Endometrial microvascular endothelial cells (primary cell): Measurements from ENCODE around the gene WDR37. TPM values are rescaled to one million over a fixed set of nuclear protein-coding genes. Genes with fewer than 3 reads are reported as not detected.

Experiments used
- in situ Hi-C: cut with HindIII; loops from 2 replicates; pipeline ENCODE4 v1.10.0; 2017; ENCODE audit warnings: low sequenced_read_pairs, low pct_unique_long_range_greater_than_20kb; ENCODE audit errors: inconsistent ontology term
- total RNA-seq: library from RNA; depleted of rRNA; stranded (reverse); fragments of >200 nt; gene quantifications from one replicate; pipeline ENCODE4 v1.2.3, GENCODE V29; 2015; ENCODE audit errors: inconsistent ontology term

Gene WDR37
- total RNA-seq, 1 donor from 2014 or later = 8.6 TPM

DNA sequence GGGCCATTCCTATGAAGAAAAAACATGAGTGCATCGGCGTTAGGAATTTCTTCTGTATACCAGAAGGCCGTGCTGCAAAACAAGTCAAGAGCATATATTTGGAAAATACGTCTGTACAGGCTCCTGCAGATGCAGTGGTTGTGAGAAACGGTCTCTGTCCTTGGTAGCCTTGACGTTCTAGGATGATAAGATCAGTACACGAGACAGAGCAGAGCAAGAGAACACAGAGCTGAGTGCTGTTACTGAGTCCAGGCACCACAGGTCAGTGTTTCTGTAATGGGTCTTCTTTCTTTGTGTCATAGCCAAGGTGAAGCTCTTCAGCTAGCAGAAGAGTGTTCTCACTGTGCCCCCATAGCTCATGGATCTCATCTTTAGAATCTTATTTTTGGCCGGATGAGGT is 62.8 kb downstream of the WDR37 start:
- in situ Hi-C loops = no loop called here

DNA sequence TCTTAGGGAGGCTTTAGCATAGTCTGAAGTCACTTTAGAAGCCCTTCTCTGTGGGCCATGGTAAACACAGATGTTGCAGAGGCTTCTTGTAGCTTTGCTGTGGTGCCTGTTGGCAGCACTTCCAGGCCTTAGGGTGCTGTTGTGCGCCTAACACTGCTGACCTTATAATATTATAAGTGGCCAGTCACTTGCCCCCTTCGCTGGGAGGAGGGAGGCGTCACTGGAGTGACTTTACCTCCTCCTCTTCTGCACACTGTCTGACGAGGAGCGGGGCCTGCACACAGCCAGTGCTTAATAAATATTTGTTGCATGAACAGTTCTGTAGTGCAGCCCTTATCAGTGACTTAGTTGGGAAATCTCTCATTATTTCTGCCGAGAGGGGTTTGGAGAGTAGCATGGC is 63.3 kb downstream of the WDR37 start:
- in situ Hi-C loops = no loop called here

DNA sequence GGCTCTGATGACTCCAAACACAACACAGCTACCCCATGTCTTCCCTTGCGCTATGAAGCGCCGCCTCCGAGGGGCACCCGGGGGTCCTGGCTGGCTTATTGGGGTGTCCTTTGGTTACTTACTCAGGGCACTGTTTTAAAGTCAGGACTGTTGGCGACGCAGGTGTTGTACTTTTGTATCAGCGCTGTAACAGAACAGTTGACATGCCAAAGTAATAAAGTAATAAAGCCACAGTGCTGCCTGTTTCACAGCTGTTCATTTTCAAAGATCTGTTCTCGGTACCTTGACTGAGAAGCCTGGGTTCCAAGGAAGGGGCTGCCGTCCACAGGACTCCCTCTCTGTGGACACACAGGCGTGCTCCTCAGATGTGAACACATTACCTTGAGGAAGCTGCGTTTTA is 64.1 kb downstream of the WDR37 start:
- in situ Hi-C loops = no loop called here

DNA sequence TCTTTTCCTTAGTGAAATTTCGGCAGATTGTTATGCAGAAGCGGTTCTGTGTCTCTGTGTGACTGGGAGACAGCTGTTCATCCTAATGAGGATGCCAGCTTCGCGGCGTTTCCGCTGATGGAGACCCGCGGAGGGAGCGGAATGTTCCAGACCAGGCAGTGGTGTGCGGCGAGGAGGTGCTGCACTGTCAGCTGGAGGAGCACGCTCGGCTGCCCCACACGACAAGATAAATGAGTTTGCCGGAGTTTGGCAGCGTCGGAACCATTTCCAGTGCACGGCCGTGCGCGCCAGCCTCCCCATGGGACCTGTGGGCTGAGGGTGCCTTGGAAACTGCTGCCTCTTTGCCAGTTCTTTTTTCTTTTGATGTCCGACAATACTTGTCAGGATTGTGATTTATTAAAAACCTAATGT is 64.6 kb downstream of the WDR37 start:
- in situ Hi-C loops = no loop called here

DNA sequence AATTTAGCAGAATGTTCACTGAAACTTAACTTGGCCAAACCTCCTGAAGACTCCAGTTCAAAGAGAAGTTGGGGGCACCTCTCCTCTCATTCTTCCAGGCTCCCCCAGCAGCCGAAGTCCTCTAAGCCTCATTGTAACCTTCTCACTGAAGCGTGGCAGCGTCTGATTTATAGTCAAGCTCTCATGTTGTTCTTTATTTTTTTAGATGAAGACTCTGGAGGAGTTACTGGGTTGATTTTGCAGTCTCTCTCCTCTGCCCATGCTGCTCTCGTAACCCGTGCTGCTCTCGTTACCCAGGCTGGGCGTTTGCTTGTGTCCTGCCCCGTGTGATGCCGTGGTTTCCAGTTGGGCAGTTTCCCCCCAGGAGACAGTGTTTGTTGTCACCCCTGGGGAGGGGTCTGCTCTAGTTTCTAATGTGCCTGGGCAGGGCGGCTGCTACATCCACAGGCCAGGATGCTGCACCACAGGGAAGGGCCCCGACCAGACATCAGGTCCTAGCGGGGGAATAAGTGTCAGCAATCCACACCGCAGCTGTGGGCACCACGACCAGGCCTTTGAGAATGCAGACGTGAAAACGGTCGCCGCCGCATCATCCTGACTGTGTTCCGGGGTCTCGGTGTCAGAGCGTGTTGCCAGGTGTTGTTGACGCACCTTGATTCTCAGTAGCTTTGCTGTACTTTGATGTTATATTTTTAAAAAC is 65.2 kb downstream of the WDR37 start:
- in situ Hi-C loops = no loop called here

DNA sequence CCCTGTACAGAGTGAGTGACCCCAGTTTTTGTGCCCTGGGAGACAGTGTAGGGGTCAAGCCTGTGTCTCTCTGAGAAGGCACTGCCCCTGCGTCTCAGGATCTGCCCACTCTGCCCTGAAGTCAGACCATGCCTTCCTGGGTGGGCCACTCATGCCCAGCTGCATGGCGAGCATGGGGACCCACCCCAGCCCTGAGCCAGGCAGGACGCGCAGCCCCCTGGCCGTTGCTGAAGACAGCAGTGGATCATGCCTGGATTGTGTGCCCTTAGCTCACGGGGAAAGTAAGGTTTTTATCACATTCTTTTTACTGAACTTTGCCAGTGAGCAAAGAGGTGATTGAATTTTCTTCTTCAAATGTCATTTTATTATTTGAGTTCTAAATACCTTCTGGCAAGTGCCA is 66.2 kb downstream of the WDR37 start:
- in situ Hi-C loops = no loop called here

DNA sequence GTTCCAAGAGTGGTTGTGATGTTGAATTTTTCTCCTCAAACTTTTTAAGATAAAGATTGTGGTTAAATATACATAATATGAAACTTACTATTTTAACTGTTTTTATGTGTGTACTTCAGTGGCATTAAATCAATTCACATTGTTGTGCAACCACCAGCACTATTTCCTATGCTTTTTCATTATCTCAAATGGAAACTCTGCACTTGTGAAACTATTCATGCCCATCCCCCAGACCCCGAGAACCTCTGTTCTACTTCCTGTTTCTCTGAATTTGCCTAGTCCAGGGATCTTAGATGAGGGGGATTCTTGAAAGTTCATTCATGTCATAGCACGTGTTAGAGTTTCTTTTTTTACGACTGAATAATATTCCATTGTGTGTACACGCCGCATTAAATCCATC is 67.0 kb downstream of the WDR37 start:
- in situ Hi-C loops = no loop called here

DNA sequence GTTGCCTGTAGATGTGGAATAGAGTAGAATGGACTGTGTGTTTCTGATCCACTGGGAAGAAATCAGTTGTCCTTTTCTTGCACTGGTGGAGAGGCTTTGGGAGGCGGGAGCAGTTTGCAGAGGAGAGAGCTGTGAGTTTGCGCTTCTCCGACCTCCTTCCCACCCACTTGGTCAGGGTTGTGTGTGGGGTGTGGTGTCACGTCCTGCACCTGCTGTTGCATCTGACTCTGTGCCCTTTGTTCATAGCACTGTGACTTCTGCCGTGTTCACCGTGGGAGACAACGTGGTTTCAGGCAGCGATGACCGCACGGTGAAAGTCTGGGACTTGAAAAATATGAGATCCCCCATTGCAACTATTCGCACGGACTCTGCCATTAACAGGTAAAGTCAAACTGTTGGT is 67.8 kb downstream of the WDR37 start:
- in situ Hi-C loops = no loop called here

DNA sequence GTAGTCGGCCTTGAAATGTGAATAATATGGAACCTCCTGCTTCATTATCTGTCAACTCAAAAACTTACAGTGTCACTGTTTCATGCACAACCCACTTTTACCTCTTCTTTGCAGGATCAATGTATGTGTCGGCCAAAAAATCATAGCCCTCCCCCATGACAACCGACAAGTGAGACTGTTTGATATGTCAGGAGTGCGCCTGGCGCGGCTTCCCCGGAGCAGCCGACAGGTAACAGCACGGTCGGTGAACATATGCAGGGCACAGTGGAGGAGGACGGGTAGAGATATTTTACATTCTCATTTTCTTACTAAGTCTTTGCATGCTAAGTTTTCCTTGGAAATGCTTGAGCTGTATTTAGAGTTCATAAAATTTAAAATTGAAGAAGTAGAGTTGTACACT is 68.6 kb downstream of the WDR37 start:
- in situ Hi-C loops = no loop called here

DNA sequence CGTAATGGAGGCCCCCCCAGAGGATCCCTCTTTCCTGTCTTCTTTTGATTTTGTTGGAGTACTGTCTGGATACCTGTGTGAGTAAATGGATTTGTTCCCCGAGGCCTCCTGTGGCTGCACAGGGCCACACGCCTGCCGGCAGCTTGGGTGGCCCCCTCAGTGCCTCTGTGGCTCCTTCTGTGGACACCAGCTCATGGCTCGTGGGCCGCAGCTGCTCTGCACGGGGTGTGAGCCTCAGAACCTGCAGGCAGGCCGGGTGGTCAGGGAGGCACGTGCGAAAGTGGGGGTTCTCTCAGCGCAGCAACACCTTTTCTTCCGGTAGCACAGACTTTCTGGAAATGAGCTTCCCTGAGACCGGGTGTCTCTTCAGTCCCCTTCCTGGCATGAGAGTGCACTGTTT is 70.3 kb downstream of the WDR37 start:
- in situ Hi-C loops = no loop called here

DNA sequence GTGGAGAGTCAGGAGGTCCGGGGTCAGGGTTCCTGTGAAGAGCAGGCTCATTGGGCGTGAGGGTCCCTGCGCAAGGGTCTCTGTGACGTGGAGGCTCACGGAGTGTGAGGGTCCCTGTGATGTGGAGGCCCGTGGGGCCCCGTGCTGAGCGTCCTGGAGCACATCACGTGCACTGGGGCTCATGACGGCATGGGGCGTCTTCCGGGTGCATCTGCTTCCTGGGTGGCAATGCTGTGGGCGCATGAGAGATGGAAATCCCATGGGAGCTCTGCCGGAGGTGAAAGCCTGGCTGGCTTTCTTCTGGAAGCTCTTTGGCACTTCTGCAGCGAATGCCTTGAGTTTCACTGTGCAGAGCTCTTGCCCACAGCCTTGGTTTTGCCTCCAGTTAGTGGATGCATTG is 71.4 kb downstream of the WDR37 start:
- in situ Hi-C loops = no loop called here

DNA sequence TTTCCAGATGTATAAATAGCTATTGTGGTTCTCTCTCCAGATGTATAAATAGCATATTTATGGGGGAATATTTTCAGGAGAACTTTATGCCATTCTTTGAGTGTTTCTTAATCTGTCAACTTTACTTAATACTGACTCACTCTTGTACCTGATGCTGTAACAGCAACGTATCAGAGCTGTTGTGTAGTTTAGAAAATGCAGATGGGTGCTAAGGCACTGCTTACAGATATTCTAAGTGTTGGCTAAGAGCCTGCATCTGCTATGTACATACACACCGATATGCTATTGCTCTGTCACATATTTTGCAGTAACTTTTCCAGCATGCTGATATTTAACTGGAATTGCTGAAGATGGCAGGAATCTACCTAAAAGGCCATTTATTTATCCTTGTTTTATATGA is 71.9 kb downstream of the WDR37 start:
- in situ Hi-C loops = no loop called here

DNA sequence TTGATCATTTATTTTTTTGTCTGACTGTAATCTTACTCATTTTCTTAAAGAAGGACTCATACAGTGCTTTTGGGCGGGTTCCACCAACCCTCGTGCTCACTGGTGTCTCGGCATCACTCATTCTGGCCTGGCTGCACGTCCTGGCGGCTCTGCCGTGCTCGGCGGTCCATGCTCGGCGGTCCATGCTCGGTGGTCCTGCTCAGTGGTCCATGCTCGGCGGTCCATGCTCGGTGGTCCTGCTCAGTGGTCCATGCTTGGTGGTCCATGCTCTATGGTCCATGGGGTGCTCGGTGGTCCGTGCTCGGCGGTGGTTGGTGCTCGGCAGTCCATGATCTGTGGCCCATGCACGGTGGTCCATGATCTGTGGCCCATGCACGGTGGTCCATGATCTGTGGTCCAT is 72.5 kb downstream of the WDR37 start:
- in situ Hi-C loops = no loop called here

DNA sequence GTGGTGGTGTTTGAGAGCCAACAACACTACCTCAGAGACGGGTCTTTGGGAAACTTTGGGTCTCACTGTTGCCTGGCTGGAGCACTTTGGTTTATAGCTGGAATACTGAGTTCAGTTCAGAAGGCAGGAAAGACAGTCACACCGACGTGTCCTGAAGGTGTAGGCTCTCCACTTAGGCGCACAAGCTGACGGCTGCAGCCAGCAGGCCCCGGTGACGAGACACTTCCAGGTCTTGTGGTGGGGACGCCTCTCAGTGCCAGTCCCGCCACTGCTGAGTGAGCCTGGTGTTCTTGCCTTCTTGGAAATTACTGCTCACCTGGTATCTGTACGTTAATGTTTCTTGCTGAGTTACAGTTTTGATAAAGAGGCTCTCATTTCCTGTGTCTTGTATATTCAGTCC is 74.0 kb downstream of the WDR37 start:
- in situ Hi-C loops = no loop called here

DNA sequence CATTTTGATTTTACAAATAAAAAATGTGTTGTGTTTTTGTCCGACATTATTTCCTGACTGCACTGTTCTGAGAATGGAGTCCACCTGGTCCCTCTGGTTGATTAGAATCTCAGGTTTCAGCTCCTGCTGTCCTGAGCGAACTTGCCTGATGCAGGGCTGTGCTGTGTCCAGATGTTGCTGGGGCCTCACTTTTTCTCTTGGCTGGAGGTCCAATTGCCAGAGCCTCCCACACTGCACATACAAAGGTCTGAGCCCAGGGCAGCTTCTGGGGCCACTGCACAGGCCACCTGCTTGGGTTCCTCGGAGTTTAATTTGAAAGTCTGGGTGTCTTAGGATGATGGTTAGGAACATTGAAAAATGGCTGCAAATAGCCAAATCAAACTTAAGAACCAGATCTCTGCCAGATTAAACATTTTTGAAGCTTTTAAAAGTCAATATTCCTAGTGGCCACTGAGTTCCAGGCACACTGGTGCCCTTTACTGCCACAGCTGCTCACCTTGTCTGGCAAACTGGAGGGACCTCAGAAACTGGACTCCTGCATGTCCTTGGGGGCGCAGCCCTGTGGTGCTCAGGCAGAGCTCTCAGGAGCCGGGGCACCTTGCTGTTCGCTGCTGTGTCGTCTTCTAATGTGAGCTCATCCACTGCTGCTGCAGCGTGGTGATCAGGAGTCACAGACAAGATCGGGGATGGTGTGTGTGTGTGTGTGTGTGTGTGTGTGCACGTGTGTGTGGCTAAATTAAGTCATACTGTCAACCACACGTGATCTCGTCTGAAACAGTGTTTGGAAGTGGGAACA is 75.0 kb downstream of the WDR37 start:
- in situ Hi-C loops = no loop called here

DNA sequence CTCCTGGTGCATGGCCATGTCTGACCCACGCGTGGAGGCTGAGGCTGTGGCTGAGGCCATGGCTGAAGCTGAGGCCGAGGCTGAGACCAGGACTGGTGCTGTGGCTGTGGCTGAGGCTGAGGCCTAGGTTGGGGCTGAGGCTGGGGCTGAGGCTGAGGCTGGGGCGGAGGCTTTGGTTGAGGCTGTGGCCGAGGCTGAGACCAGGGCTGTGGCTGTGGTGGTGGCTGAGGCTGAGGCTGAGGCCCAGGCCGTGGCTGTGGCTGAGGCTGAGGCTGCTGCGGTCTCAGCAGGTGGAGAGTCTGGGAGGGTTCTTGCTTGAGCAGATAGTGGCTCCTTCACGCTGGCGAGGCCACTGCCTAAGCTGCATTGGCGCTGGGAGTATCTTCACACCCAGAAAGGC is 76.4 kb downstream of the WDR37 start:
- in situ Hi-C loops = no loop called here

DNA sequence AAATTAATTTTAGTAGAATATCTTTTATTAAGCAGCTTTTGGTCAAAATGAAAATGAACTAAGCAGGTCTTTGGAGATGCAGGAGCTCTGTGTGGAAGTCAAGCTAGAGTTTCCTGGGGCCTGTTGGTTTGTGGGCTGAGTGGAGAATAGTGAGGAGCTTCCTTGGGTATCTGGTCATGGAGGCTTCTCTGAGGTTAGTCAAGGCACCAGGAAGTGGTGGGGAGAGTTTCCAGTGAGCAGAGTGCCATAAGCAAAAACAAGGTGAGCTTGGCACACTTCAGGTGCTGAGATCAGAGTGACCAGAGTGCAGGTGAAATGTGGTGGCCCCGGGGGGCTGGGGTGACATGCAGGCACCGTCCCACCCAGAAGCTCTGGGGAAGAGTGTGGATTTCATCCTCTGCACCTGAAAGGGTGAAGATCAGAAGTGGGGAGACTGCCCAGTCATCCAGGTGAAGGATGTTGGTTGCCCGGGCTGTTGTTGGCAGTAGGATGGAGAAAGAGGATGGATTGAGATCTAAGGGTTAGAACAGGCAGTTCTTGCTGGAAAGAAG is 77.4 kb downstream of the WDR37 start:
- in situ Hi-C loops = no loop called here

DNA sequence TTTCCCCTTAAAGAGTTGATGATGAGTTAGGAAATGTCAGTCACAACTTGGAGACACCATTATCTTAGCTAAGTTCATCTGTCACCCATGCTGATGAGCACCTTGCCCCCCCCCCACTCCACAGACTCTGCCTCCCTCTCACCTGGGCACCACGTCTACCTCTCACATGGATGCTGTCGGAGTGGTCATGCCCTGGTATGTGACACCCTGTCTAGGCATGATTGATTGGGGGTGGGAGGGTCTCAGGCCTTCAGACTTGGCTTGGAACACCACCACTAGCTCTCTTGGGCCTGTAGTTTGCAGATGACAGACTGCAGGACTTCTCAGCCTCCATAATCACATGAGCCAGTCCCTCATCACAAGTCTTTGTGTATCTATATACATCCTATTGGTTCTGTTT is 78.0 kb downstream of the WDR37 start:
- in situ Hi-C loops = no loop called here

DNA sequence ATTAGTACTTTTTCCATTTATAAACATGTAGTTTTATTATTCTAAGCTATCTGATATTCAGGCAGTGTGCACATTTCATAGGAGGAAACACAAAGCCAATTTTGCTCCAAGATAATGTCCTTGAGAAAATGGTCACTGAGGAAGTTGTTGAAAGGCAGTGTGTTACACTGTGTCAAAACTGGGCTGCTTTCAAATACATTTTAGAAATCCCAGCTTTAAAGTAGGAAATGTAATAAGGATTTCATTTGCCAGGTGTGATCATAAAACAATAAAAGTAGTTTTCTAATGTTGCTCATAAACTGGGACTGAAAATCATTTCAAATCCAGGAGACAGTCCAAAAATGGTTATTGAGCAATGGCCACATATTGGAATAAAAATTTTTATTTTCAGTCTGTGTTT is 80.1 kb downstream of the WDR37 start:
- in situ Hi-C loops = no loop called here

DNA sequence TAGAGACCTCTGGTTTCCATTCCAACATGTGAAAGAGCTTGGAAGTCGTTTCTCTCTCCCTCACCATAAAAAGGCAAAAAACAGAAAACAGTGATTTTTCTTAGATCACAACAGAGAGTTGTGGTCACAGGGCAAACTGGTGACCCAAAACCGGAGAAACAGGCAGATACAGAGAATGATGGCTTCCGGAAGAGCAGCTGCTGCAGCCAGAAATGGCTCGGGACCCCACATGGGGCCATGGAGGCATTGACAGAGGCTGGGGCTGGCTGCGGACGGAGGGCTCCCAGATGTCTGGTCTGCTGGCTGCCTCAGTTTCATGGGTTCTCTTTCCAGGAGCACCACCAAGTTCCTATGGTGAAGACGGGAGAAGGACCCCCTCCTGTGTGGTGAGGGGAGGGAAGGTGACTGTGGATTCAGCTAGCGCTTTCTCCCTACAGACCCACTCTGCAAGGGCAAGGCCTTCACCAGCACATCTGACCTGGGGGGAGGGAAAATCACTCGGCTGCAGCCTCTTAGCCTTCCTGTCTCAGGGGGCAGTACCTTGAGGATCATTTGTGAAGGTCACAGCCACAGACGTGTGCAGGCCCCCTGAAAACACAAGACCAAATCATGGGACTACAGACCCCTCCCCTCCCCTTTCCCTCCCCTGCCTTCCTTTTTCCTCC is 81.4 kb downstream of the WDR37 start:
- in situ Hi-C loops = no loop called here
